DMS79 (cell line): ENCODE measurements around the gene OR10G4.
"Not testable (repeated sequence)": the region's sequence is repeated elsewhere in the genome, so short reads cannot be mapped to it uniquely, and the experiment has no call there.

Experiments
- DNase-seq: peaks from one replicate; lab custom pipeline; 2025; lab: John Stamatoyannopoulos, UW

The OR10G4 gene

GRCh38 chr11:124012697-124013096 is at the start of gene OR10G4:
Gene OR10G4, plus strand, starts transcription at chr11:124012997. Its CDS starts 2,578 bp downstream, at chr11:124015575.
- no peak for DNase-seq

- no peak for DNase-seq
Observed at GRCh38 chr11:123973816-123974215, 39.0 kb upstream of the OR10G4 start.

- no peak for DNase-seq
Observed at GRCh38 chr11:123976770-123977560, 35.8 kb upstream of the OR10G4 start.

- DNase-seq, result no peak
Observed at GRCh38 chr11:123977731-123978347, 35.0 kb upstream of the OR10G4 start, which contains the start of gene OR10S1. Gene OR10S1, minus strand, starts transcription at chr11:123977781. Its CDS starts 117 bp downstream, at chr11:123977664.

GRCh38 chr11:123979311-123979710 is 33.5 kb upstream of the OR10G4 start:
- no peak for DNase-seq

GRCh38 chr11:123995119-123995518 is 17.7 kb upstream of the OR10G4 start, which contains the start of gene OR10G6:
Gene OR10G6, minus strand, starts transcription at chr11:123995161. Its CDS starts 0 bp downstream, at chr11:123995161.
- DNase-seq, result no peak

- not testable (repeated sequence) for DNase-seq
Observed at GRCh38 chr11:124015837-124016236, 3.0 kb downstream of the OR10G4 start.

- DNase-seq, result no peak
Observed at GRCh38 chr11:124026498-124026897, 13.7 kb downstream of the OR10G4 start, which contains the start of gene OR10G8. Gene OR10G8, plus strand, starts transcription at chr11:124026798. Its CDS starts 2,825 bp downstream, at chr11:124029623.

GRCh38 chr11:124036666-124037065 is 23.9 kb downstream of the OR10G4 start:
- DNase-seq, result no peak

- no peak for DNase-seq
Observed at GRCh38 chr11:124039557-124039956, 26.8 kb downstream of the OR10G4 start.

- no peak for DNase-seq
Observed at GRCh38 chr11:124041254-124041653, 28.5 kb downstream of the OR10G4 start, which contains the start of gene OR10G7. Gene OR10G7, minus strand, starts transcription at chr11:124041325. Its CDS starts 2,324 bp downstream, at chr11:124039001.

- DNase-seq, result no peak
Observed at GRCh38 chr11:124043420-124043819, 30.6 kb downstream of the OR10G4 start.

GRCh38 chr11:124050748-124051147 is 38.0 kb downstream of the OR10G4 start:
- no peak for DNase-seq

GRCh38 chr11:124052966-124053365 is 40.2 kb downstream of the OR10G4 start:
- DNase-seq, result no peak
